NCI-H1436 treated with DMSO at 0.1 percent for 48 hours (cell line): ENCODE results near the gene GTF3C4.

ENCODE experiments used
- DNase-seq: peaks from one replicate; lab custom pipeline; 2025; lab: John Stamatoyannopoulos, UW

The GTF3C4 gene

DNA sequence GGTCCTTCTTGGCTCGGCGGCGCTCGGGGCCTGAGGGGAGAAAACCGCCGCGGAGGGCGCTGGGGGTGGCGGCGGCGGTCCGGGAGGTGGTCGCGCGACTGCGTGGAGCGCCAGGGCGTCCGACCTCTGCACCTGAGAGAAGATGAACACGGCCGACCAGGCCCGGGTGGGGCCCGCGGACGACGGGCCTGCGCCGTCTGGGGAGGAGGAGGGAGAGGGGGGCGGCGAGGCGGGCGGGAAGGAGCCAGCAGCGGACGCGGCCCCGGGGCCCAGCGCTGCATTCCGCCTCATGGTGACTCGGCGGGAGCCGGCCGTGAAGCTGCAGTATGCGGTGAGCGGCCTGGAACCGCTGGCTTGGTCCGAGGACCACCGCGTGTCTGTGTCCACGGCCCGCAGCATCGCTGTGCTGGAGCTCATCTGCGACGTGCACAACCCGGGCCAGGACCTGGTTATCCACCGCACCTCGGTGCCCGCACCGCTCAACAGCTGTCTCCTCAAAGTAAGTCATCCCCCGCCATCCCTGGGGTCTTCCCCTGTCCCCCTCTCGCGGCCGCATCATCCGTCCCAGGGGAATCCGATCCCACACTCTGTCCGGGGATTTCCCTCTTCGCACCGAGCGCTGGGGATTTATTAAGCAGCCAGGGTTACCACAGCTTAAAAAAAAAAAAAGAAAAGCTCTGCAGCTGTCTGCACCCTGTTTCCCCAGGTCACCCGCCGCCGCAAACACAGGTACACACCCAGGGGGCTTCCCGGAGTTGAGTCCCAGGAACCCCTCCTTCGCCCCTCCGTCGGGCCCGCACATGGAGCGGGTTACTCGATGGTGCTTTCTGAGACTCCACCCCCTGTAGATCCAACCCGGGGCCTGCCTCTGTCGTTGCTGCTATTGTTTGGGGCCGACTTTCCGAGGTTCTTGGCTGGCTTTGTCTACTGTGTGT is at the start of gene GTF3C4:
Gene GTF3C4, plus strand, starts transcription at position 8 of the 935 bp plus-strand sequence. Its CDS starts 135 bp downstream, at position 143.
- DNase-seq, result no peak

DNA sequence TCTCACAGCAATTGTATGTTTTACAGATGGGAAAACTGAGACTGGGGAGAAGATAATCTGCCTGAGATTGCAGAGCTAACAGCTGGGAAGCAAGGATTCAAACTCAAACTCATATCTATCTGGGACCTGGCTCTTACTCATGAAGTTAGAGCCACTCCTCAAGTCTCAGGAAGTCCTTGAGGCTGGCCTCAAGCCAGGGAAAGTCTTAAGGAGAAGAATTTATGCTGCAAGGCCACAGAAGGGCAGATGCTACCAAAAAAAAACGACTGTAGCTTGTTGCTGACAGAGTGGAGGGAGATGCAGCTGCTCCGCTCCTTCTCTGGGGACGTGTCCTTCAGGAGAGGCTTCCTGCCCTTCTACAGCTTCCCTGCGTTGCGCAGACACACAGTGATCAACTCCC is 48.1 kb upstream of the GTF3C4 start:
- DNase-seq, result peak; percentile 28

- no peak for DNase-seq
These were observed 44.0 kb upstream of the GTF3C4 start for GRCh38 chr9:132626285-132626684.

- DNase-seq, result no peak
These were observed 43.2 kb upstream of the GTF3C4 start for GRCh38 chr9:132627106-132627505.

DNA sequence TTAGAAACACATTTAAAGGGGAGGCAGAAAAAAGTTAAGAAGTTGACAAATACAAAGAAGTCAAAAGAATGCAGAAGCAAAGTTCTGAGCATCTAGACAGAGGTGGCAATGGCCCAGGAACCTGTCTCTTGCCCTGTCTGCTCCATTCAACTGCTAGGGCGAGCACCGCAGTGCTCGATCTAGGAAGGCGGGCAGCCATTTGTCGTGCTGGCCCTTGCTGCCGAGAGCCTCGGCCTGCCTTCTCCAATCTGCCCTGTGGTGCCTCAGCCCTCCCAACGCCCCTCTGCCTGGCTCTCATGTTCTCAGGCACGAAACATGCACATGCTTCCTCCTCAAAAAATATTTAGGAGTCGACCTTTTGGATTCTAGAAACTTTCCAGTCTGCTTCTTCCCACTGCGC is 42.7 kb upstream of the GTF3C4 start:
- no peak for DNase-seq

GRCh38 chr9:132628746-132629145 is 41.5 kb upstream of the GTF3C4 start:
- no peak for DNase-seq

DNA sequence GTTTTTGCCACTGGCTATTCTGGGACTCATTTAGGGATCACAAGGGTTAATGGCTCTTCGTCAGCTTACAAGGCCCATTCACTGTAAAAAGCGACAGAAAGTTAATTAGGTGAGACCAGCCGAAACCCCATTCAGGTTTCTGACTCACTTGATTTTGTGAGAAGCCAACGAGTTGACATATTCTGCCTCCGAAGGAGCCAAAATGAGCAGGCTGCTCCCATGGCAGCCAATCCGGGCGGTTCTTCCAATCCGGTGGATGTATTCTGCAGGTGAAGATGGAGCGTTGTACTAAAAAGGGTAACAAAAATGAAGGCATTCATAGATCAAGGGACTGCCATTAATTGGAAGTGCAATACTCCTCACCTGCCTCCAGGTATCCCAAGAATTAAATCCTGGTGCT is 40.1 kb upstream of the GTF3C4 start:
- DNase-seq, result no peak

GRCh38 chr9:132630811-132631210 is 39.5 kb upstream of the GTF3C4 start:
- no peak for DNase-seq

GRCh38 chr9:132631280-132631679 is 39.0 kb upstream of the GTF3C4 start:
- no peak for DNase-seq

DNA sequence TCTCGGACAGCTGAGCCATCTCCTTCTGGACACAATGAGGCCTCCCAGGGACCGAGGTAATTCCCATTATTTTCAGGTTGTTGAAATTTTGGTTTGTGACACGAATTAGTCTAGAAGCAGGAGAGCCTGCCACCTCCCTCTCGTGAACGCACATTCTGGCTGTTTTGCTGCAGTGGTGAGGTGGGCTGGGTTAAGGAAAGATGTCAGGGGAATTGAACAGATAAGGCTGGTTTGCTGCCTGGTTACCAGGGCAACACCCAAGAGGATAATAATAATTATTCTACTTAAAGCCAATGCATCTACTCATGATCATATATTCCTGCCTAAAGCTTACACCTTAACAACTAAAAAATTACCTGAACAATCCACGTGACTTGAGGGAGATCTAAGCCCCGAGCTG is 38.6 kb upstream of the GTF3C4 start:
- DNase-seq, result no peak

DNA sequence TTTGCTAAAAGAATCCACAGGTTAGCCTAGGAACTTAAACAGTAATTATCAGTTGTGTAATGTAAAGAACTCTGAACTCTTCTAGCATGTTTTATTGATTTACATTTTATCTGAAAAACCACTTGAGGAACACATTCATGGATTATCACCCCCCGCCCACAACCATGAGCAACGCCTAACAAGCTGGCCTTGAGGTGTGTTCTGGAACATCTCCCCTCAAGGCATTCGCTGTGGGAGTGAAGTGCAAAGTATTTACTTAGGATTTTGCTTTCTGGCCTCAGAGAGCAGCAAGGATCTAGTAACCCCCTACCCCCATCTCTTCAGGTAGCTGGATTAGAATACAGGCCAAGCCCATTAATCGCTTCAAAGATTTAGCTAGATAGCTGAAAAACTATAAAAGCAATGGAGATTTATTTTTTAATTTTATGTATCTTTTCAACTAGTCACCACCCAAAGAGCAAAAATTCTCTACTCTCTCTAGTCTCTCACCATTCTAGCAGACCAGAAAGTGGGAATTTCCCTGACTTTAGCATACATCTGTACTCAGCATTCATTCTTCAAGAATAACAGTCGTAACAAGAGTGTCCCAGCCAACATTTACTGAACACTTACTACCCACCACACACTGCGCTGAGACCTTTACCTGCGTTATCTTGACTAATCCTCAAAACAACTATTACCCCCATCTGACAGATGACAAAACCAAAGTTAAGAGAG is 37.7 kb upstream of the GTF3C4 start:
- no peak for DNase-seq

DNA sequence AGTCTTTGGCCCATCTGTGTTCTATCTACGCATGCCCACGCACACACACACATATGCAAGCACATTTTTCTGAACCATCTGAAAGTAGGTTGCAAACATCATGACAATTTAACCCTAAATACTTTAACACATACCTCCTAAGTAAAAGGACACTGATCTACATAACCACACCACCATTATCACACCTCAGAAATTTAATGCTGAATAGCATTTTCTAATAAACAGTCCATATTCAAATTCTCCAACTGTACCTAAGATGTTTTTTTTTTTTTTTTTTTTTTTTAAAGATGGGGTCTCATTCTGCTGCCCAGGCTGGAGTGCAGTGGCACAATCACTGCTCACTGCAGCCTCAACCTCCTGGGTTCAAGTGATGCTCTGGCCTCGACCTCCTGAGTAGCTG is 35.9 kb upstream of the GTF3C4 start:
- no peak for DNase-seq

- DNase-seq, result peak; percentile 85
These were observed 32.9 kb upstream of the GTF3C4 start for GRCh38 chr9:132637351-132637750.

DNA sequence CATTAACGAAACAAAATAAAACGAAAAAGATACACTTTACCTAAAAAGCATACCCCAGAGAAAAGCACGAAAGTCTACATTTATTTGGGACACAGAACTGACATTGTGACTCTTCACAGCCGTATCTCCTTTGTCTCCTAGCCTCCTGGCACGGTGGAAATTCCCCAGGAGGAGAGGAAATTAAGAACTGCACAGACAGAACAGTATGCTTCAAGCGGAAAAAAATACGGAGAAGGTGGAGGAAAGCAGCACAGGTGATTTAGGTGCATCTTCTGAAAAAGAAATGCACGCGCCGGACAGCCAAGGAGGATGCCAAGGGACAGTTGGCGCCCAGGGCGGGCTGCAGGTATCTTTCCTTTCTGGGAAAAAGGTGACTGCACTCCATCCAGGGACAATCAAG is 32.5 kb upstream of the GTF3C4 start:
- no peak for DNase-seq

GRCh38 chr9:132638240-132638639 is 32.0 kb upstream of the GTF3C4 start:
- no peak for DNase-seq

DNA sequence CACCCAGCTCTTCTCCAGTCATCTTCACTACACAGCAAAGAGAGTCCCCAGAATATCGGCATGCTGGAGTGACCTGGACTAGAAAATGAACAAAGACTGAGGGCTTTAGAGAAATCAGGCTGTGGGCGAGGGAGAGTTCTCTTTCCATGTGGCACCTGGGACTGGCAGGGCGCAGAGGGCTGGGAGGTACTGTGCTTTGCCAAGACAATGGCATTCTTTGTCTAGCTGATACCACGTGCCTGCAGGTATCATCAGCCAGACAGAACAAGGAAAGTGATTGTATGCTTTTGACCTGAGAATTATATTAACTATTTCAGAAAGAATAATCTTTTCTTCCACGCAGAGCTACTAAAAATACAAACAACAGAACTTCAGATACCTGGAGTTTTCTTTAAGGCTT is 30.9 kb upstream of the GTF3C4 start:
- DNase-seq, result no peak

DNA sequence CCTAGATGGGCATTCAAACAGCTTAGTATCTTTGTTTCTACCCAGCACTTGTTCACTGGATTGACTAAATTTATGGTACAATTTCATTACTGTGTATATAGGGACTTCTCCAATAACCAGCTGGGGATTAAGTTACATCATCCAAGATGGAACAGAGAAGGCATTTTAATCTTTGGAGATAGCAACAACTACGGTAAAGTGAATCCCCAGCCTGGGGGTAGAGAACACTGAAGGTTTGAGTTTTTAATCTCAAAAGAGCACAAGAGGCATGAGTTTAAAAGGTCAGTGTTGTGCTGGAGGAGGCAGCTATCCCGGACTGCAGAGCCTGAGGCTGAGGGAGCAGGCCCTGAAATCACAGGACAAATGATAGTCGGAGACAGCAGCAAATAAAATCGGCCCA is 29.0 kb upstream of the GTF3C4 start:
- no peak for DNase-seq

- no peak for DNase-seq
These were observed 26.0 kb upstream of the GTF3C4 start for GRCh38 chr9:132644251-132644650.

- no peak for DNase-seq
These were observed 25.0 kb upstream of the GTF3C4 start for GRCh38 chr9:132645306-132645705.

DNA sequence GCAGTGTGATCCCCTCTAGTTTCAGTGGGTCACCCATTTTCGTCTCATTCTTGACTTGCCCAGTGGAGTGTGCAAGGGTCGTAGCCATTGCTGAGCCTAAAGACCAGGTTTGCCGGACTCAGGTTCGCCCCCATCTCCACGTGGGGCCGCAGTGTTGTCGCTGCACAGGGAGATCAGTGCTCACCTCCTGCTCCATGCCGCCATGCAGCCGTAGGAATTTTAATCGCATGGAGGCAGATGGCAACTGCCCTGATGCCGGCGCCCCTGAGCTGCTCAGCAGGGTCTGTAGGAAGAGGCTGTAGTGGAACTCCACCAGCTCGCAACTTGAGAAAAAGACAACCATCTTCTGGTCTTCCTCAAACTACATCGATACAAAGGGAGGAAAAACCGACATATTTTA is 24.6 kb upstream of the GTF3C4 start:
- no peak for DNase-seq

GRCh38 chr9:132646726-132647125 is 23.5 kb upstream of the GTF3C4 start:
- DNase-seq, result no peak

DNA sequence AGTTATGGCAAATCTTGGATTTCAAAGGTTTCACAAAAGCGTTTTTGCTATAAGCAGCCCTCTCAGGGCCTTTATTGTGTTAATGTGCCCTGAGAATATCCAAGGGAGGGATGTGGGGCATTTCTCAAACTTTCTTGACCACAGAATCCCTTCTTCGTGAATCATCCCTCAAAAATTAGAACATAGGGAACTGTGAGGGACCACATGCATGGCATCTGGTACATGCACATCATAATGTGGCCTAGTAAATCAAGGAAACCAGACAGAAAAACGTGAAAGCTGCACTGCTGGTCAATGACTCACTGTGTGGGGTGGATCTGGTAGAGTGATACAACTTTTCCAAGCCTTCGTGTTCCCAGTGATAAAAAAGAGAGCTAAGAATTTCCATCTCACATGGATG is 22.9 kb upstream of the GTF3C4 start:
- no peak for DNase-seq

DNA sequence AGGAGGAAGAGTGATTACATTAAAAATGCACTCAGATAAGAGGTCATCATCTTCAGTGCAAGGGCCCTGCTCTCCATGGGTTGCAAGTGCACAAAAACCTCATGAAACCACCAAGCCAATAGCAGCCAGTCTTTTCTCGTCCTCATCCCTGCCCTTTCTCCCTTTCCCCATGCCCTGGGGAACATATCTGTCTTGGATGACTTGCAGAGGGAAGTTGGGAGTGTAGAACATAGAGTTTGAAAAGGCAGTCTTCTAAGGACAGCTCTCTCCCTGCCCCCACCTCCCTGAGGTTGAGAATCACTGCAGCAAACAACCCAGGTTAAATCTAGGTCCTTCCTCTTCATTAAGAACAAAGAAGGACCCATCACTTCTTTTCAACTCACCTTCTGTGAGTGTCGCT is 22.5 kb upstream of the GTF3C4 start:
- DNase-seq, result no peak
